Common myeloid progenitor, CD34-positive (primary cell): ENCODE results near the gene PLEKHA7.
A peak's percentile ranks its signal among the peaks of the same experiment; 100 is the strongest.

Experiments
- CTCF ChIA-PET: fragments of 350-600 bp; sonication (Branson Sonifier 250); formaldehyde crosslinking; loops from one replicate; lab custom pipeline; 2021; ENCODE audit warnings: antibody characterized with exemption; lab: Charles Lee
- POLR2A ChIA-PET: fragments of 350-600 bp; sonication (Branson Sonifier 250); formaldehyde crosslinking; loops from one replicate; lab custom pipeline; 2021; ENCODE audit warnings: antibody characterized with exemption; lab: Charles Lee
- DNase-seq, 3 donors: peaks; one replicate each; pipeline versions ENCODE4 v3.0.0 to v3.0.0-alpha.2; 2013
- H3K27ac ChIP-seq, 2 experiments: 1 replicate in 1 of 2; 2 replicates in 1 of 2; pipeline ENCODE4 v1.7.0; 2013; ENCODE audit warnings: inconsistent platforms in 2 of 2, low read length in 2 of 2, mild to moderate bottlenecking in 2 of 2, low read depth in 1 of 2, moderate library complexity in 1 of 2; ENCODE audit not compliant: severe bottlenecking in 2 of 2, insufficient read depth in 1 of 2, poor library complexity in 1 of 2
- H3K27me3 ChIP-seq, 5 experiments: replicated peaks in 2 of 5; 1 replicate in 3 of 5; 2 replicates in 2 of 5; pipeline versions ENCODE4 v1.6.1 to v1.7.0; 2013; ENCODE audit warnings: low read length in 4 of 5, mild to moderate bottlenecking in 2 of 5, moderate library complexity in 2 of 5, inconsistent platforms in 1 of 5; ENCODE audit not compliant: insufficient read depth in 5 of 5, control insufficient read depth in 4 of 5
- H3K36me3 ChIP-seq, 4 experiments: 1 replicate in 2 of 4; 2 replicates in 2 of 4; pipeline versions ENCODE4 v1.6.1 to v1.7.0; 2013; ENCODE audit warnings: low read length in 3 of 4, control low read depth in 1 of 4, mild to moderate bottlenecking in 1 of 4; ENCODE audit not compliant: control insufficient read depth in 4 of 4, insufficient read depth in 4 of 4
- H3K4me1 ChIP-seq, 4 experiments: 1 replicate in 3 of 4; 2 replicates in 1 of 4; pipeline versions ENCODE4 v1.6.1 to v1.7.1; 2013; ENCODE audit warnings: low read length in 3 of 4, mild to moderate bottlenecking in 3 of 4, control low read depth in 1 of 4, inconsistent platforms in 1 of 4, moderate library complexity in 1 of 4; ENCODE audit not compliant: control insufficient read depth in 4 of 4, insufficient read depth in 4 of 4; ENCODE audit errors: control extremely low read depth in 1 of 4
- H3K4me3 ChIP-seq, 7 experiments: 1 replicate in 4 of 7; 2 replicates in 3 of 7; pipeline versions ENCODE4 v1.5.1 to v1.7.0; 2013; ENCODE audit warnings: mild to moderate bottlenecking in 7 of 7, low read length in 6 of 7, moderate library complexity in 6 of 7, inconsistent platforms in 2 of 7, low read depth in 2 of 7, control low read depth in 1 of 7; ENCODE audit not compliant: insufficient read depth in 4 of 7, control insufficient read depth in 1 of 7; ENCODE audit errors: extremely low read depth in 1 of 7
- H3K9me3 ChIP-seq, 5 experiments: 1 replicate in 4 of 5; 2 replicates in 1 of 5; pipeline versions ENCODE4 v1.6.1 to v1.7.1; 2013; ENCODE audit warnings: low read length in 4 of 5, mild to moderate bottlenecking in 2 of 5, inconsistent platforms in 1 of 5, low read depth in 1 of 5, moderate library complexity in 1 of 5; ENCODE audit not compliant: control insufficient read depth in 4 of 5, insufficient read depth in 2 of 5; ENCODE audit errors: control extremely low read depth in 1 of 5
- WGBS: methylation state at CpG from one replicate; pipeline ENCODE4 v1.1.5; 2013; ENCODE audit not compliant: insufficient coverage; 5-methylcytosine and 5-hydroxymethylcytosine counted together

The PLEKHA7 gene

DNA sequence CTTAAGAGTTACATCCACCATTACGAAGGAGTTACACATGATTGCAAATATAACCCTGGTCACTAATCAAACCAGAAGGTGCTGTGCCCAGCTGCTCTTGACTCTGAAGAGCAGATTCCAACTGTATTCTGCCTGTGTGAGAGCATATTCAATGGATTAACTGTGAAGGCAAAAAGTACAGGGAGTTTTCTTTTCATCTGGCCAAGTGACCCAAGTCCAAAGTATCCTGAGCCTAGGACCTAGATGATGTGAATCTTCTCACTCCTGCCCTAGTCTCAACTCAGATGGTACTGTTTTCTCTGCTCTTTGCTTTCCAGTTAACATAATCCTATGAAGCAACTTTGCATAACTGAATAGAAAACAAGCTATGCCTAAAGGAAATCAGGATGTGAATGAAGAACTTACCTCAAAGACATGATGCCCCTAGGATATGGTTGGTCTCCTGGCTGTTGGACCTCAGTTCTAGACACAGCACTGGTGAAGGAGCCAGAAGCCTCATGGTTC, 169.9 kb downstream of the PLEKHA7 start:
- H3K36me3 ChIP-seq: peaks cover 0 to 7% (median 0%) of the 10 kb centered on the region in 4 experiments
- DNase-seq: no peak
- ChIA-PET CTCF (interaction anchor here (1.3 kb wide), 1 partner anchor 31 kb away, joined by 3 read pairs; no protein-coding TSS in a partner anchor), POLR2A (no interaction called here)
- H3K27ac ChIP-seq: no peak overlapping the region
- H3K4me1 ChIP-seq: peaks cover 0 to 3% (median 1%) of the 10 kb centered on the region in 4 experiments
- WGBS: 100% methylated on average over 1 of the region's 1 CpG
- H3K9me3 ChIP-seq: peaks cover 0 to 6% (median 0%) of the 10 kb centered on the region in 5 experiments
- H3K4me3 ChIP-seq: no peak overlapping the region
- H3K27me3 ChIP-seq: no peaks in the 10 kb centered on the region

DNA sequence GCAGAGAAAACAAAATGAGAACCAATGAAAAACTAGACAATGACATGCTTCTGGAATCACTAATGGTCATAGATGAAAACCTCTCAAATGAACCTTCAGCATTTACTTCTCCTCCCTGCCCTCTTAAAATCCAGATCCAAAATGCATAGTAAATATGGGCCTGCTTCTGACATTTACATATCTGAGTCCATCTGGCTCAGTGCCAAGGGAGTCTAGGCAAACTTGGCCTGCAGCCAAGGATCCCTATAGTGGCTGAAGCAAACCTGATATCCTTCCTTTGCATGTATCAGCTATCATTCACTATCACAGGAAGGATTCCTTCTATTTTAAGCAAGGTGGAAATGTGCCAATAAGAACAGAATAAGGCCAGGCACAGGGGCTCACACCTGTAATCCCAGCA, 170.9 kb downstream of the PLEKHA7 start:
- H3K27me3 ChIP-seq: no peaks in the 10 kb centered on the region
- no peak for DNase-seq
- ChIA-PET CTCF (no interaction called here), POLR2A (no interaction called here)
- H3K27ac ChIP-seq: no peak overlapping the region
- H3K9me3 ChIP-seq: peaks cover 0 to 6% (median 0%) of the 10 kb centered on the region in 5 experiments
- H3K4me3 ChIP-seq: no peak overlapping the region
- H3K36me3 ChIP-seq: peaks cover 0 to 7% (median 0%) of the 10 kb centered on the region in 4 experiments
- H3K4me1 ChIP-seq: peaks cover 0 to 3% (median 1%) of the 10 kb centered on the region in 4 experiments

DNA sequence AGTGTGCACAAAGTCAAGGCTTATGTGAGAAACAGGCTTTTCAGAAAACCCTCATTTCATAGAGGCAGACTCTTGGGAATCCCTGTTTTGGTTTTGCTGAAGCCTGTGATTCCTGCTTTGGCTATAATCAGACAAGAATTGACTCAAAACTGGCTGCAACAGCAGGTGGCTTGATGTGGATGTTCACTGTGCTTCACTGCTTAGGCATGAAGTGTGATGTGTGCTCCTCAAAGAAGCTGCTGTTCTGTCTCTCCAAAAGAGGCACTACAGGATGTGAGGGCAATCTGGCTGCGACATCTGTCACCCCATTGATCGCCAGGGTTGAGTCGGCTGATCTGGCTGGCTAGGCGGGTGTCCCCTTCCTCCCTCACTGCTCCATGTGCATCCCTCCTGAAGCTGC, 172.2 kb downstream of the PLEKHA7 start:
- CTCF ChIA-PET: no interaction called here

DNA sequence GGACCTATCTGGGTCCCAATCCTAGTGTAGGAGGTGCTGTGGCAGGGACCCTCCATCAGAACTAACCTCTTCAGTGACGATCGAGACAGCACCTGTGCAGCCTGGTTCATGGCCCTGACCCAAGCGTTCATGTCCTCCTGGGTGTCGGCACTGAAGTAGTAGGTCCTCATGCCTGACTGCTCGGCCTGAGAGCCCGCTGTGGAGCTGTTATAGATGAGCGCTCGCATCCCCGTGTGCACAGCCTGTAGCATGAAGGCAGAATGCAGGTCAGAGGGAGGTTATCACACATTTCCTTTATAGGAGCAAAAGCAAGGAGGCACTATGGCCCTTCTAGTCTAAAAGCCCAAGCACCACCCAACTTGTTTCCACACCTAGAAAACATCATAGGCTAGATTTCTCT, 172.7 kb downstream of the PLEKHA7 start:
- peaks cover 0 to 6% (median 0%) of the 10 kb centered on the region in 5 experiments for H3K9me3 ChIP-seq
- over 99% methylated on average over 9 of the region's 9 CpGs for WGBS
- H3K27ac ChIP-seq: no peak overlapping the region
- H3K27me3 ChIP-seq: no peaks in the 10 kb centered on the region
- H3K36me3 ChIP-seq: peaks cover 0 to 7% (median 0%) of the 10 kb centered on the region in 4 experiments
- H3K4me1 ChIP-seq: peaks cover 0 to 3% (median 1%) of the 10 kb centered on the region in 4 experiments
- no peak for DNase-seq
- ChIA-PET CTCF (no interaction called here), POLR2A (no interaction called here)
- H3K4me3 ChIP-seq: no peak overlapping the region

More for the DNA sequence above, 172.2 kb downstream of the PLEKHA7 start:
- Histone ChIP-seq H3K36me3 (peaks cover 0 to 7% (median 0%) of the 10 kb centered on the region in 4 experiments), H3K27ac (no peak overlapping the region), H3K4me1 (peaks cover 0 to 3% (median 1%) of the 10 kb centered on the region in 4 experiments), H3K9me3 (peaks cover 0 to 6% (median 0%) of the 10 kb centered on the region in 5 experiments), H3K27me3 (no peaks in the 10 kb centered on the region), H3K4me3 (no peak overlapping the region)
- no CpG with 5 or more reads among the region's 4 CpGs for WGBS
- DNase-seq: no peak
- POLR2A ChIA-PET: no interaction called here

DNA sequence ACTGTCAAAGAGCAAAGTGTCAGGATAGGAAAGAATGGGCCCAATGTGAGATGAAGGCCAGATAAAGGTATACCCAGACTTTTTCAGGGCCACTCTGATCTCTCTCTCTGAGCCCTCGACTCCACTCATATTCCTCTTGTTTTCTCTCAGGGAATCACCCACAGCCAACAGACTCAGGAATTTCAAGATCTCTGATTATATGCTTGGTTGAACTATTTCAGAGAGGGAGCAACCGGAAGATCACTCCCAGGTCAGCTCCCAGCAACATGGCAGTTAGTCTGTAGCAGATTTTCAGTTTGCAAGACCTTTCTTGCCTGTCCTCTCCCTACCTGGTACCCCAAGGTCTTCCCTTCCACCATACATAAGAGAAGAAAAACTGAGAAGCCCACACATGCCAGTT, 173.3 kb downstream of the PLEKHA7 start:
- DNase-seq: no peak
- no peak overlapping the region for H3K27ac ChIP-seq
- H3K9me3 ChIP-seq: peaks cover 0 to 6% (median 0%) of the 10 kb centered on the region in 5 experiments
- peaks cover 0 to 7% (median 0%) of the 10 kb centered on the region in 4 experiments for H3K36me3 ChIP-seq
- H3K4me1 ChIP-seq: peaks cover 0 to 3% (median 1%) of the 10 kb centered on the region in 4 experiments
- peaks cover 0 to 2% (median 0%) of the 10 kb centered on the region in 5 experiments for H3K27me3 ChIP-seq
- ChIA-PET POLR2A (no interaction called here), CTCF (interaction anchor here (1.2 kb wide), 1 partner anchor 15 kb away, joined by 3 read pairs; no protein-coding TSS in a partner anchor)
- 100% methylated on average over 1 of the region's 2 CpGs for WGBS
- H3K4me3 ChIP-seq: no peak overlapping the region

DNA sequence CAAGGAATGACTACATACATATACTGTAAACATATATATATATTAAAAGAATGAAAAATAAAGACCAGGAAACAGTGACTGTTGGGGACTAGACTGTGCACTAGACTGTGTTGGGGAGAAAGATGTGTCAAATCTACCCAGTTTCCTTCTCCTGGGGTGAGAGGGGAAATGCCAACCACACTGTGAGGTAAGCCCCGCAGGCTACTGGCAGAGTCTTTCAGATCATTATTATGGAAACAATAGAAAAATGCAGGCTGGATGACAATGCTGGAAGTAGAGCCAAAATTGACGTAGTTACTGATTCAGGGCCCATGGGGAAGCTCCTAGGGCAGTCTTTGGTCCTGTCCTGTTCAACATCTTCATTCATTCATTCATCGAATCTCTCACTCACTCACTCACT, 174.4 kb downstream of the PLEKHA7 start:
- Histone ChIP-seq H3K4me1 (peaks cover 0 to 3% (median 1%) of the 10 kb centered on the region in 4 experiments), H3K27me3 (peaks cover 0 to 2% (median 0%) of the 10 kb centered on the region in 5 experiments), H3K27ac (no peak overlapping the region), H3K36me3 (peaks cover 0 to 7% (median 0%) of the 10 kb centered on the region in 4 experiments), H3K4me3 (no peak overlapping the region), H3K9me3 (peaks cover 0 to 6% (median 0%) of the 10 kb centered on the region in 5 experiments)
- WGBS: no CpG with 5 or more reads among the region's 3 CpGs
- DNase-seq: peak in 2 of 3 donors; percentile 13 to 21
- ChIA-PET POLR2A (no interaction called here), CTCF (interaction anchor here (1.2 kb wide), 1 partner anchor 16 kb away, joined by 3 read pairs; no protein-coding TSS in a partner anchor)

DNA sequence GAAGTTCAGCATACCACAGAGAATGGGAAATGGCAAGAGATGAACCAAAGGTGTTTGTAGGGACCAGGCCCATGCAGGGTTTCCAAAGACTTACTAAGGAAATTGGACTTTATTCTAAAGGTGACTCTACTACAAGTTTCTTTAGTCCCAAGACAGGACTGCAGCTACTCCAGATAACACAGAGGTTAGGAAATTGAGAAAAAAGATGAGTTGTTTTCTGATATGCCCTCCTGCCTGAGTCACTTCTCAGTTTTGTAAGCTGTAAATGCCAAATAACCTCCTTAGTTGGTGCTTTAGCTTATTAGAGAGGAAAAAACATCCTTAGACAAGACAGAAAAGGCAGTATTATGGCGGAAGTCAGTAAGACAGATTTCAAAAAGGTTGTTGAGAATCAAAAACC, 179.8 kb downstream of the PLEKHA7 start:
- no peak overlapping the region for H3K27ac ChIP-seq
- 92% methylated on average over 1 of the region's 1 CpG for WGBS
- no peaks in the 10 kb centered on the region for H3K9me3 ChIP-seq
- no peaks in the 10 kb centered on the region for H3K36me3 ChIP-seq
- ChIA-PET POLR2A (no interaction called here), CTCF (interaction anchor here (0.6 to 1.3 kb wide), 3 partner anchors 9 to 1096 kb away, joined by 3 read pairs; no protein-coding TSS in a partner anchor)
- H3K4me3 ChIP-seq: no peak overlapping the region
- no peaks in the 10 kb centered on the region for H3K4me1 ChIP-seq
- peaks cover 0 to 2% (median 0%) of the 10 kb centered on the region in 5 experiments for H3K27me3 ChIP-seq
- no peak for DNase-seq
